ENCODE data around the gene TOMM40.

DNA sequence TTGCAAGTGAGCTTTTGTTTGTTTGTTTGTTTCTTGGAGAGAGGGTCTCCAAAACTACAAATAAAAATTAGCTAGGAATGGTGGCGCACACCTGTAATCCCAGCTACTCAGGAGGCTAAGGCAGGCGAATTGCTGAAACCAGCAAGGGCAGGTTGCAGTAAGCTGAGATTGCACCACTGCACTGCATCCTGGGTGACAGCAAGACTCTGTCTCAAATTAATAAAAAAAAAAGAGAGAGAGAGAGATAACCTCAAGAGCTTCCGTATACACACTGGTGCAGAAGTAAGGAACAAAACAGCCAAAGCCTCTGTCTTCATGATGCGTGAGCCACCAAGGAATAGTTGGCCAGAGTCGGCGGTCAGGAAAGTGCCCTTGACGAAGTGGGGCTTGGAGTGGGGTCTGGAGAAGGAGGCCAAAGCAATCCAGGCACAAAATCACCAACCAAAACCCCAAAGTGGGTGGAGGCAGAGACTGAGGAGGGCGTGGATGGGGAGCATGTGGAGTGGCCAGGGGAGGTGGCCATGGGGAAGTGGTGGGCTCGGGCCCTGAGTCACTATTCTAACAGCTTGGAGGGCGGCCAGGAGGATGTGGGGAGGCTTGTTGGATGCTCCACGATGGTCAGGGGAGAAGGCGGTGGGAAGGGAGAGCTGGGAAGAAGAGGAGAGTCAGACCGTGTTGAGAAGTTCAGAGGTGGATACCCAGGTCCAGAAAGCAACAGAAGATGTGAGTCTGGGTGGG is 21.2 kb upstream of the TOMM40 start:
- TF ChIP-seq EZH2 (IDR thresholded peaks at IDR 0.05; ENCODE audit: insufficient read depth, poor library complexity, severe bottlenecking) (no peak), EZH2phosphoT487 (IDR thresholded peaks at IDR 0.05; ENCODE audit: insufficient read depth, low read depth) (no peak)

Data from GM23248 (cell line).